MCF 10A (cell line): Measurements from ENCODE around the gene SLC22A12. TPM values are rescaled to one million over a fixed set of nuclear protein-coding genes. Genes with fewer than 3 reads are reported as not detected.

Source experiments
- BruUV-seq: library from RNA; stranded (reverse); fragments of 400-500 nt; replicated peaks from 2 replicates; lab custom pipeline; 2021; lab: Mats Ljungman, UMichigan
- CTCF ChIA-PET: fragments of 300-600 bp; sonication (Branson Sonifier 250); formaldehyde crosslinking; extraction: SDS; loops from one replicate; lab custom pipeline; 2021; ENCODE audit warnings: antibody characterized with exemption, inconsistent platforms; lab: Yijun Ruan, JAX
- POLR2A ChIA-PET: fragments of 300-600, 350-650 bp; sonication (Branson Sonifier 250); formaldehyde crosslinking; extraction: SDS; loops from one replicate; lab custom pipeline; 2020; ENCODE audit warnings: antibody characterized with exemption, inconsistent platforms; lab: Yijun Ruan, JAX
- DNase-seq: peaks from one replicate; pipeline ENCODE4 v3.0.0-alpha.2; 2018; ENCODE audit not compliant: unreplicated experiment
- H3K27ac Mint-ChIP-seq: one replicate; pipeline ENCODE4 v1.8.0; 2022; ENCODE audit warnings: mild to moderate bottlenecking, low read depth, mixed read lengths; ENCODE audit not compliant: unreplicated experiment
- H3K27me3 Mint-ChIP-seq: one replicate; pipeline ENCODE4 v1.8.0; 2022; ENCODE audit warnings: mixed read lengths; ENCODE audit not compliant: insufficient read depth, unreplicated experiment
- H3K36me3 Mint-ChIP-seq: one replicate; pipeline ENCODE4 v1.8.0; 2022; ENCODE audit warnings: mild to moderate bottlenecking, moderate library complexity, mixed read lengths; ENCODE audit not compliant: insufficient read depth, unreplicated experiment
- H3K4me1 Mint-ChIP-seq: one replicate; pipeline ENCODE4 v1.8.0; 2022; ENCODE audit warnings: mixed read lengths; ENCODE audit not compliant: insufficient read depth, unreplicated experiment
- H3K4me3 Mint-ChIP-seq: one replicate; pipeline ENCODE4 v1.8.0; 2022; ENCODE audit warnings: mild to moderate bottlenecking, moderate library complexity, mixed read lengths; ENCODE audit not compliant: unreplicated experiment
- H3K9me3 Mint-ChIP-seq: one replicate; pipeline ENCODE4 v1.8.0; 2022; ENCODE audit warnings: mixed read lengths; ENCODE audit not compliant: unreplicated experiment
- CTCF ChIP-seq: fragments of 200-600 bp; IDR thresholded peaks from one replicate; pipeline ENCODE4 v1.8.0; 2022; ENCODE audit warnings: antibody characterized with exemption, mild to moderate bottlenecking; ENCODE audit not compliant: unreplicated experiment
- intact Hi-C: fragments of 100-400 bp; cut with micrococcal nuclease; formaldehyde crosslinking; loops from 2 replicates; pipeline ENCODE4 v1.14.1; 2022
- total RNA-seq: library from RNA; stranded (reverse); gene quantifications from 2 replicates; pipeline ENCODE4 v1.2.3, GENCODE V29; 2022

SLC22A12 gene
- total RNA-seq, 1 experiment from 2014 or later, result not detected

- H3K4me3 Mint-ChIP-seq, result no peak overlapping the region
- H3K9me3 Mint-ChIP-seq, result no peaks in the 10 kb centered on the region
- no peak for TF ChIP-seq CTCF
- no peaks in the 10 kb centered on the region for H3K36me3 Mint-ChIP-seq
- H3K4me1 Mint-ChIP-seq, result no peaks in the 10 kb centered on the region
- POLR2A ChIA-PET, result no interaction called here
- no peak for DNase-seq
- peaks cover 48% of the 10 kb centered on the region for H3K27me3 Mint-ChIP-seq
- H3K27ac Mint-ChIP-seq, result no peak overlapping the region
- intact Hi-C loops, result no loop called here
- no TSS peak for BruUV-seq
- CTCF ChIA-PET, result no interaction called here
Measured at GRCh38 chr11:64605656-64606585, 14.9 kb downstream of the SLC22A12 start.

DNA sequence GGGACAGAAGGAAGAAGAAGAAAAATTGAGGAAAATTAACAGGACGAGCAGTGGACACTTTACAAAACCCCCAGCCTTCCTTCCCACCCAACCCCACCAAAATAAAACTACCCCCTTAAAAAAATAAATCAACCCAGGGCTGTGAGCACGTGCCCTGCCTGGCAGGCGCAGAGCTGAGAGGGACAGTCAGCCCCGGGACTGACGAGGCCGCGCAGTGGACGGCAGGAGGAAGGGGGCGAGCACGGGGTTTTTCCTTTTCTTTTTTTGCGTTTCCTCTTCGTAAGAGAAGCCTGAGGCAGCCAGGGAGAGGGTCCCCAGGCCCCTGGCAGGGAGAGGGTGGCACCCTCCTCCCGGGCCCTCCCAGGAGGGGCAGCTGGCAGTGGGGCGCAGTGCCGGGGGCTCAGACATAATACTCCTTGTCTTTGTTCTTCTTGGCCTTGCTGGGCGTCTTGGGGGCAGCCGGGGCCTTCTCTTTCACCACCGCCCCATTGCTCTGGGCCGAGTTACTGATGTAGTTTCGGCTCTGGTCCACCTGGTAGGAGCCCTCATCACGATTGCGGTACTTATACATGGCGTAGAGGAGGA lies 15.9 kb downstream of the SLC22A12 start:
- no peaks in the 10 kb centered on the region for H3K4me1 Mint-ChIP-seq
- ChIA-PET CTCF (no interaction called here), POLR2A (no interaction called here)
- no peak for DNase-seq
- intact Hi-C loops, result no loop called here
- no TSS peak for BruUV-seq
- no peak overlapping the region for H3K27ac Mint-ChIP-seq
- H3K36me3 Mint-ChIP-seq, result no peaks in the 10 kb centered on the region
- no peak overlapping the region for H3K4me3 Mint-ChIP-seq
- no peak for TF ChIP-seq CTCF
- H3K9me3 Mint-ChIP-seq, result no peaks in the 10 kb centered on the region
- peaks cover 48% of the 10 kb centered on the region for H3K27me3 Mint-ChIP-seq

DNA sequence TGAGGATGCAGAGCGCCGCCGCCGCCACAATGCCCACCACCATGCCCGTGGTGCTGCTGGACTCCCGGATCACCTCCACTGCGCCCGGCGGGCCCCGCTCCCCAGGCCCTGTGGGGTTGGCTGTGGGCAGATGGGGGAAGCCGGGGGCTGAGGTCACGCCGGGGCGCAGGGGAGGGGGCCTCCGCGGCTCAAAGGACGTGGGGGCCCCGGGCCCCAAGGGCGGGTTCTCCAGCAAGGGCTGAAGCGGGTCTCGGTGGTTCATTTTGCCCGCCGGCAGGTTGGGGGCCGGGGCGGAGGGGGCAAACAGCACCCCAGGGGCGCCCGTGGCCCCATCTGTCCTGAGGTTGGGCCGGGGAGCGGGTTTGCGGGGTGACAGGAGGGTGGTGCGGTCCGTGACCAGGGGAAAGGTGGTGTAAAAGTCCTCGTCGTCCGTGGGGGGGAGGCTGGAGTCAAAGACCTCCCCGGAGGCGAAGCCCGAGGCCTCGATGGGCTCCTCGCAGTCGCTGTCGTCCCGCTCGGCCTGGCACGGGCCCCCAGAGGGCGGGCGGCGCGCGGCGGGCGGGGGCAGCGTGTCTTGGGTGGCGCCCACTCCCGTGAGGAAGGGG lies 16.5 kb downstream of the SLC22A12 start:
- H3K9me3 Mint-ChIP-seq, result no peaks in the 10 kb centered on the region
- POLR2A ChIA-PET, result no interaction called here
- no peaks in the 10 kb centered on the region for H3K4me1 Mint-ChIP-seq
- no peak for DNase-seq
- intact Hi-C loops, result no loop called here
- H3K36me3 Mint-ChIP-seq, result no peaks in the 10 kb centered on the region
- BruUV-seq, result no TSS peak
- peaks cover 48% of the 10 kb centered on the region for H3K27me3 Mint-ChIP-seq
- H3K4me3 Mint-ChIP-seq, result no peak overlapping the region
- CTCF ChIA-PET, result no interaction called here
- TF ChIP-seq CTCF, result no peak
- H3K27ac Mint-ChIP-seq, result no peak overlapping the region

DNA sequence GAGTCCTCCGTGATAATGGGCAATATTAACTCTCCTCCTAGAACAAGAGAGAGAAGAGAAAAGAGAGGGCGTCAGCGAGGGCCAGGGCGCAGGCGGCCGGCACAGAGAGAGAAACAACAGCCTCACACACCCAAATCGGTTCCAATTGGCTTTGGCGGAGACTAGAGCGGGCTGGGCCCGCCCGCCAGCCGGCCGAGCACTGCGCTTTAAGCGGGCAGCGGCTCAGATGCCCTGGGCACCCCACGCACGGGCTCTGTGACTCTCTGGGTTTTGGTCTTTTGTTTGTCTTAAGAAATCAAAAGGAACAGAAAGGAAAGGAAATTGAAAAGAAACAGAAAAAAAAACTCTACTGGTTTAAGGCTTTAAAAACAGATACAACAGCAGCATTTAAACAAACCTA lies 17.0 kb downstream of the SLC22A12 start:
- intact Hi-C loops, result no loop called here
- POLR2A ChIA-PET, result no interaction called here
- CTCF ChIA-PET, result no interaction called here
- H3K36me3 Mint-ChIP-seq, result no peaks in the 10 kb centered on the region
- H3K27ac Mint-ChIP-seq, result no peak overlapping the region
- H3K4me3 Mint-ChIP-seq, result no peak overlapping the region
- H3K4me1 Mint-ChIP-seq, result no peaks in the 10 kb centered on the region
- BruUV-seq, result no TSS peak
- TF ChIP-seq CTCF, result no peak
- H3K9me3 Mint-ChIP-seq, result no peaks in the 10 kb centered on the region
- DNase-seq, result no peak
- peaks cover 48% of the 10 kb centered on the region for H3K27me3 Mint-ChIP-seq
